NCI-H1694 (cell line): ENCODE results near the gene EFNB2.
A peak's percentile ranks its signal among the peaks of the same experiment; 100 is the strongest.

Source experiments
- DNase-seq: peaks from one replicate; lab custom pipeline; 2025; lab: John Stamatoyannopoulos, UW

EFNB2 gene

DNA sequence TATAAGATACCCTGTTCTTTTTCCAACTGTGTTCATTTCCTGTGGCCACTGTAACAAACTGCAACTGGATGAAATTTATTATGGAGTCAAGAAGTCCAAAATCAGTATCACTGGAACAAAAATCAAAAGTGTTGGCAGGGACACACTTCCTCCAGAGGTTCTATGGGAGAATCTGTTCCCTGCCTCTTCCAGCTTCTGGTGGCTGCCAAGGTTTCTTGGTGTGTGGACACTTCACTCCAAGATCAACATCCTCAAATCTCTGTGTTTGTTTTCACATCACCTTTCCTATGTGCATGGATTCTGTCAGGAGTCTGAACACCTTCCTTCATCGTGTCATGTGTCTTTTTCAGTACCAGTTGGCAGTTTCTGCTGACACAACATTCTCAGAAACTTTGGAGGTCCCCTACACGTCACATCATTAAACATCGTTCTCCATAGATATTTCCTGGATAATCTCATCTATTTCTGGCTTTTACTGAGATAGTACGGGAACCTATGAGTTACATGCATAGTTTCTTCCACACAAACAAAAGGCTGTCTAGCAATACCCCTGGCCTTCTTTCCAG is 15.2 kb upstream of the EFNB2 start:
- DNase-seq: no peak

DNA sequence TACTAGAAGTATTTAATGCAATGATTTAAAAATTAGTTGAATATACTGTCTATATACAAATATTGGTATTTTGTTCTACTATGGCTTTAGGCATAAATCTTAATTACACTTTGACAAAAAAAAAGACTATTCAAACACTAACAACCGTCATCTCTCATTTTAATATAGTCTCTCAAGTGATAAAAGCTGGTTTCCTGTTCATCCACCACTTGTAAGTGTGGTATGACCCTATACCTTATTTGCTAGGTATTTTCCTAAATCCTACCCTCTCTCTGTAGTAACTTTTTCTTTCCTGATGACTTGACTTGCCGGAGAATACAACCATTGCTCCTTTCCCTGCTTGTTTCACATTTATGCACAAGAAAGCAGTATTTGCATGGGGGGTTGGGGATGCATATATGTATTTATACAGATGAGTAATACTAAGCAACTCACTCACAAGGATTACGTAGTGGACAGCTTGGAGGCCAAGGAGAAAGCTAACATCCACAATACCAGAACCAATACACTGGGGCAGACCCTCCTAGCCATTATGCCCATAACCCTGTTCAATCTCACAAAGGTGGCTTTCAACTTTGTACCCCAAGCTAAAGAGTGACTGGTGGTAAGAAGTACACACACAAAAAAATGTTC is 12.7 kb upstream of the EFNB2 start:
- DNase-seq: no peak

DNA sequence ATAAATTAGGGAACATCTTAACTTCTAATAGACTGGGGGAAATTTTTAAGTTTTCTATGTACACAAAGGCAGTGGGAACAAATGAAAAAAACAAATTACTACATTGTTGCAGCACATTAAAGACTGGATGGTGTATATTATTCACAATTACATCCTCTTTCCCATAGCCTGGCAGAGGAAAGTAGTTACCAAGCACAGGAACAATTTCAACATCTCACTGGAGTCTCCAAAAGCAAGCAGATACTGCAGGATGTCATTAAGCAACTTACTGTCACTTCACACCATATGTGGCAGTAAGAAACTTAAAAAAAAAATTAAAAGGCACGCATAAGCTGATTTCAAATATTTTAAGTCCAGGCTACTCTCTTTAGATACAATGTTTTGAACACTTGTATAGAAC is 6.4 kb upstream of the EFNB2 start:
- DNase-seq: no peak

DNA sequence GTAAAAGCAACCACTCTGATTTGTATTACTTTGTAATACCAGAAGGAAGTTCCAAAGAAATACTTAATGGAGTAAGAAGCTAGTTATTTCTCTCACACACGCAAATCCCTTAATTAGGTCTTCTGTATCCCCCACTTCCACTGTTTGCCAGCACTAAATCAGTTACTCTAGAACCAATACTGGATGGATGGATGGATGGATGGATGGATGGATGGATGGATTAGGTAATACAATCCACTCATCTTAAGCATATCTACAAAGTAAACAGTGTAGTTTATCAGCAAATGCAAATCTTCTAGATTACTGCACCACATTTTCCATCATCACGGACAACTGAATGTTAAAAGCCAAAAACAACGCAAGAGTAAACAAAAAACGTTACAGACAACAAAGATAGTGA is 5.2 kb upstream of the EFNB2 start:
- DNase-seq: no peak

DNA sequence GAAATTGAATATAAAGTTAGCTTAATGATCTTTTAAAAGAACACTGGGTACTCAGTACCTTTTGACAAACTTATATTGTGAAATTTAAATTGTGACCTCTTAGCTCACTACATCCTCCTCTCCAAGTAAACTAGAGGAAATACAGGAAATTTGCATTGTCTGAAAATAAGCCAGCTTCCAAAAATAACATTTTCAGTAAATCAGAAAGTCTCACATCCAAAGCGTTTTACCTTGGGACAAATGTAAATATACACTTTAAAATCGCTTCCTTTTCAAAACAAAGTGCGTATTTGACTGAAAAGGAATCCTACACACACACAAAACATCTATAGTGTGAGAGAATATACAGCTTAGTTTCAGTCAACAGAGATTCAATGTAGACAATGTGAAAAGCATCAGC is 2.1 kb upstream of the EFNB2 start:
- DNase-seq: no peak

DNA sequence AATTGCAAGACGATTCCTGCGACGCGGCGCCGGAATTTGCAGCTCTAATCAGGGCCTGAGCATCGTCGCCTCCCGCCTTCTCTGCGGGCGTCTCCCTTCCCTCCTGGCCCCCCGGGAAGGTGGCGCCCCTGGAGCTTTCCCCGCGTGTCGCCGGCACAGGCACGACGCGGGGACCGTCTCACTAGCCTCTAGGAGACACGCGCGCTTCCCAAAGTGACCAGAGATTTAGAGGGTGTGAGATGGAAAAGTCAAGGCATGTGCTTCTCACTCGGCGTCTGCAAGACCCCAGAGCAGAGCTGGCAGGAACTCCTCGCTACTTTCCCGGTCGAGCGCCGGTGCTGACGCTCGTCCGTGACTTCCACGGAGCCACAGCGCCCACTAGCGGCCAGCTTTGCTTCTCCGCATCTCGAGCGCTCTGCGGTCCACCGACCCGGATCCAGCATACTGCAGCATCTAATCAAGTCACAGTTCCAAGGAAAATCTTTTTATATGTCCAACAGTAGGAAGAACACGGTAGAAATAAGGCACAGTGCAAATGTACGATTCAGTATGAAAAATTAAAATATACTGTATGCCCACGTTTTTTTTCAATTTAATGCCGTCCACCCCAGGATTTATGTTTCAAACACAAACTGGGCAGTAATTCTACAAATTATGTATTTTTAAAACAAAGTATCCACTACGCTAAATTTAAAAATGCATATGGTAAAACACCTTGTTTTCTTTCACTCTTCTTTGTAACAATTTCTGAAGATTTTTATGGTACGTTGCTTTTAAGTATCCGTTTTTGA is 977 bp upstream of the EFNB2 start:
- peak; percentile 89 for DNase-seq

DNA sequence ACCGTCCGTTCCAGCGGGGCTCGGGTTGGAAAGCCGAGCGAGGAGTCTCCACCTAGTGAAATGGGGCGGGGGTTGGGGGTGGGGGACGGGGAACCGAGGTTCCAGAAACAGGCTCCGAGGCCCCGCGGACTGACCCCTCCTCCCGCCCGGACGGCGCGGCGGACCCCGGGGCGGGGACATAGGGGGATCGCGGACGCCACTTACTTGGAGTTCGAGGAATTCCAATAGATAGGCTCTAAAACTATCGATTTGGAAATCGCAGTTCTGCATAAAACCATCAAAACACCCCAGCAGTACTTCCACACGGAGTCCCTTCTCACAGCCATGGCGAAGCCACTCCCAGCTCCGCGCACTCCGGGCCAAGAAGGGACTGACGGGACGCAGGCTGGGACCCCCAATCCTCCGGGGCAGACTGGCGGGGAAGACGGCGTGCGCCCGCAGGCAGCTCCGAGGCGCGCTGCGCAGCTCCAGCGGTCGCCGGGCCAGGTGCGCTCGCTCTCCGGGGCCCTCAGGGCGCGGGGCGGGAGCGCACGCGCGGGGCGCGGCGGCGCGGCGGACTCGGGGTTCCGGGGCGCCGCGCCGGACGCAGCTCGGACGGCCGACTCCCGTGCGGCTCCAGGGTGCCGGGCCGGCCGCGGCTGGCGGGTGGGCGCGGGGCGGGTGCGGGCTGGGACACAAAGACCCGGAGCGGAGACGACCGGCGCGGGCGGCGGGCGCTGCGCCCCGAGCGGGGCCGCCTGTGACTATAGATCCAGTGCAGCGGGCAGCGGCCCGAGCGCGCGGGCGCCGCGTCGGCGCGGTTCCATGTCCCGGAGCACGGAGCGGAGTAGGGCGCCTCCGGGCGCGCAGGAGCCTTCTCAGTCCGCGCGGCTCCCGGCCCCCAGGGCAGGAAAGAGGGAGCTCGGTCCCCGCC is 567 bp downstream of the EFNB2 start:
- no peak for DNase-seq

DNA sequence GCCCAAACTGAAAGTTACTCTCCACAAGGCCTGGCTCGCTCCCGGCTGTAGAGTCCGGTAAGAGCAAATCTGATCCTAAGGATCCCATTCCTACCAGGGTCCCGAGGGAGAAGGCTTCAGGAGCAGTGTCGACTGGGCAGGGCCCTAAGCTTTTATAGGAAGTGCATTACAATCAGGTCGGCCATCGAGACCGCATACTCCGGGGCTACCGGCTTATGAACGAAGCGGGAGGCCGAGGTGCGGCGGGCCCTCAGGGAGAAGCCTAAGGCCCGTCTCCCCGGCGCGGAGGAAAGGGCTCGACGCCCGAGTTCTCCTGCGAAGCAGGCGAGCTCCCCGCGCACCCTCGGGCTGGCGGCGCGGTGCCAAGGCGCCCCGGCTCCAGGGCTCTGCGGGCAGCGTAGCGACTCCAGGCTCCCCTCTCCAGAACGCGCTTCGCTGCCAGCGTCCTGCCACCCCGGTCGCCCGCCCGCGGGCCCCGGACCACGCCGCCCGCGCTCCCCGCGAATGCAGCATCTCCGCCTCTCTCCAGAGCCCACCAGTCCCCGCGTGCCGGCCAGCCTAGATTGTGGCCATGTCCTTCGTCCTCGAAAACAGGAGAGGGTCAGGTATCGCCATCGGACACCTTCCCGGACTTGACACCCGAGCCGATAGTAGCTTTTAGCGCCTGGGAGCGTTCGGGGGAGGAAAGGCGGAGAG is 1.4 kb downstream of the EFNB2 start:
- peak; percentile 28 for DNase-seq

DNA sequence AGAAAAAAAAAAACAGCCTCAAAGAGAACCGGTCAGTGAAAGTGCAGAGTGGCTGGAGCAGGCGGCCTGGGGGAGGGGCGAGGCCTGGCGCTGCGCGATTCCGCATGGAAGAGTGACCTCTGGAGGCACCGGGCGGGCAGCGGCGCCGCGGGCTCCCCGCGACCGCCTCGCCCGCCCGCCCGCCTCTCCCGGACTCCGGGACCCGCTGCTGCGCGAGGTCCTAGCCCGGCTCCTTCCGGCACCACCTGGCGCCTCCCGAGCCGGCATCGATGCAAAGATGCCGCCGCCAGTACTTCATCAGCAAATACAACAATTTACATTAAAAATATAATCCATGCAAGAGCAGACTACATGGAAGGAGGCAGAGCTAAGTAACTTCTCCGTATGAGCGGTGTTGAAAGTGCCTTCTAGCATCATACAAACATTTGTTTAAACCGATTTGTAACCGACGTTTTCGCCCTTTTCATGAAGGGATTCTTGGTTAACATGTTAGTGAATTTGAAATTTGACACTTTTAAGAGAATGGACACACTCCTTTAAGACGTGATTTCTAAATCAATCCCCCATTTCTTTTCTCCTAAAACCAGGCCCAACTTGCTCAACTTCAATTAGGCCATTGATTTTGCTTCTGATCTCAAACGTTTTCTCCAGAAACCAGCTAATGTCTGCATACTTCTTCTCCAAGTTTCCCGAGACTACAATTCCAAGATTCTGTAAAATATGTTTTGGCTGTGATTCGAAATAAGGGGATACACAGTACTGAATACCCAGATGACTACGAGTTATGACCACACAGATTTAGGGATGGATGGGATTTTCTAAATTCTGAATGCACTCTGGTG is 2.1 kb downstream of the EFNB2 start:
- peak; percentile 30 for DNase-seq

DNA sequence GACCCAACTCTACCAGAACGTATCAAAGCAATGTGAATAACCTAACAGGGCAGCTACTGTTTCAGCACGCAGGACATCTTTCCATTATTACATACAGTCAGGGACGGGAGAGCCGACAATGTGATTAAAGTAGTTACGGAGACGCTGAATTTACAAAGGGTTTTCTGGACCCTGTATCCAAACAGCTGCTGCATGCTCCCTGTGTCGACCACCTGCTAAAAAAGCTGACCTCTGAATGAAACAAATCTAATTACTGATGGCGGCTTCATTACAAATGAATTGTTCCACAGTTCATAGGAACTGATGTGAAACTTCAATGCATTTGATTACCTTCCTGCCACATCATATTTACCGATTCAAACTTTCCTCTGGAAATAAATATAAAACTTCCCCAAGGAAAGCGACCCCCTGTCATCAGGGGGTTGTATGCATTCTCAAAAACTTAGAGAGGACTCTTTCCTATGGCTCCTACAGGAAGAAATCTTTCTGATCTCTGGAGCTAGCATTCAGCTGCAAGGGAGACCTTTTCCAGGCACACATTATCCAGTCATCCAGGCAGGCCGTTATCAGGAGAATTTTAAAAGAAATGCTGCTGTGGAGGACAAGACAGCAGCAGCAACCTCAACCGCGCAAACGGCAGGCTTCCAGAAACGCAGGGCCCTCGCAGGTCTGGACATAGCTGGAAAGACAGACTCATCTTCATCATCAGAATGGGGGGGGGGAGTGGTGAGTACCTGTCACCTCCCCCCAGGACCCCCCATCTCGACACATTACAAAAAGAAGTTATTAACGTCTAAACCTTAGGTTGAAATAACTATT is 3.1 kb downstream of the EFNB2 start:
- DNase-seq: no peak

DNA sequence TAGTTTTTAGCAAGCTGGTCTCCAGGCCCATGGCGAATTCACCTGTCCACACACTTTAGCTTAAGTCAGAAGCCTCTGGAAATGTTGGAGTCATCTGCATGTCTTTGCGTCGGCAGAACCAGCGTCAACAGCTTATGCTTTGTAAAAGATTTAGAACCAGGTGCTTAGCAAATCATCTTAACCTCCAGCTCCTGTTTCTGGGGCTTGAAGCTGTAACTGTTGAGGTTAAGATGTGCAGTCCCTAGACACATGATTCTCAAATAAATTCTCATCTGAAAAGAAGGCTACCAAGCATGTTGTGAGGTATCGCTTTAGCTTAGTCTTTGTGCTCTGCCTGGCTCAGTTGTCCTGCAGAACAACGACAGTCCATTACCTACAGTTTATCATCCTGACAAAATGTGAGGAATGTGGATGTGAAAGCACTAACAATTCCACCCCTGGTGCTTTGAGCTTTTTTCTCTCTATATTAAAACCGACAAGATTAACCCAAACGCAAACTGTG is 4.4 kb downstream of the EFNB2 start:
- no peak for DNase-seq

DNA sequence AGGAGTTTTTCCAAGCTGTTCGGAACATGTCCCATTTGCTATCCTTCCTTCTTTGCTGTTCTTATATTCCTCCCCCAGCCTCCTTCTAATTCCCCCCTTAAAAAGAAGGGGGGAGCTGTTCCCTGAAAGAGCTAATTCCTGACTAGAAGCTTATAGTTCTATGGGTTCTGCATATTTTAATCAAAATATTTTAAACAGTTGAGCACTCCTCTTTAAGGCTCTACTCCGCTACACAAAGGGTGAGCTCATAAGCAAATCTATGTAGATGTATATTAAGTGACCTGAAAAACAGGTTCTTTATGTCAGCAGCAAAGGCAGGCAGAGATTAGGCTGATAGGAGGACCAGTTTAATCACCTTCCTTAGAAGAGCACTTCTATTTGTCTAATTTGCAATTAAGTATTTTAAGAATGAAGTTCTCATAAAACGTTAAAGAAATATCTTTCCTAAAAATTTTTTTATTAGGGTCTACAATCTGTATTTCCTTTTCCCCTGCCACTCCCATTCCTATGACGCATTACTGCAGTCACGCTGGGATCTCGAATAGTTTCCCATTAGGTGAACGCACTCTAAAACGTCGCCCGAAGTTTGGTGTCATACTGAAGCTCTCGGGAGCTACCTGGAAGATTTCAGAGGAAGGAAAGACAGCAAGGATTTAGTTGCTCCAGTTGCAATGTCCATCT is 5.2 kb downstream of the EFNB2 start:
- no peak for DNase-seq

DNA sequence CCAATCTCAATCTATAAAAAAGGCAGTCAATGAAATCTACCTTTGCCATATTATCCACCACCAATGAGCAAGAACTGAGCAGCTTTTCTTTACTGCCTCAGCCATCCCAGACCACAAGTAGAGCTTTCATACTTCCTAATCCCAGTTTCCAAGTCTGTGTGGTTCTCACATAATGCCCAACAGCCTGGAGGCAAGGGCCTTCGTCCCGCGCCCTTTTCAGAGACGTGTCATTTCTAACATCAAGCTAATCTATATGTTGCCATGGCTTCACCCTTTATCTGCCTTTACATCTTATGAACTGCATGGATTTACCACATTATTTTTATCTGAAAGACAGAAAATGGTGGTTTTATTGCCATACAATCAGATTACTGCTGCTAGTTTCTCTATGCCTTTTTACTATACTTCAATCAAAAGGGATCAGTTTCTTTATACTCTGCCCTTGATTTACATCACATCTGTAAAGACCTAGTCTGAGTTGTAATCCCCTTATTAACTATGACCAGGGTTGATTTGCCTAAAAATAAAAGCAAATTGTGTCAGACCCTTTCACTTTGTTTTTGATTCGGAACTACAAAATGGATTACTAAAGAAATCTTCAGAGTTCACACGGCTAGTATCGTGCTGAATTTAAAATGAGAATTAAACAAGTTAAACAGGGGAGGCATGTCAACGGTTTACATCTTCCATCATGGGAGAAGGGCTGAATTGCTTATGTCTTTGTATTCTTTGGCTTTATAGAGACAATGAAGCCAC is 5.9 kb downstream of the EFNB2 start:
- DNase-seq: no peak

DNA sequence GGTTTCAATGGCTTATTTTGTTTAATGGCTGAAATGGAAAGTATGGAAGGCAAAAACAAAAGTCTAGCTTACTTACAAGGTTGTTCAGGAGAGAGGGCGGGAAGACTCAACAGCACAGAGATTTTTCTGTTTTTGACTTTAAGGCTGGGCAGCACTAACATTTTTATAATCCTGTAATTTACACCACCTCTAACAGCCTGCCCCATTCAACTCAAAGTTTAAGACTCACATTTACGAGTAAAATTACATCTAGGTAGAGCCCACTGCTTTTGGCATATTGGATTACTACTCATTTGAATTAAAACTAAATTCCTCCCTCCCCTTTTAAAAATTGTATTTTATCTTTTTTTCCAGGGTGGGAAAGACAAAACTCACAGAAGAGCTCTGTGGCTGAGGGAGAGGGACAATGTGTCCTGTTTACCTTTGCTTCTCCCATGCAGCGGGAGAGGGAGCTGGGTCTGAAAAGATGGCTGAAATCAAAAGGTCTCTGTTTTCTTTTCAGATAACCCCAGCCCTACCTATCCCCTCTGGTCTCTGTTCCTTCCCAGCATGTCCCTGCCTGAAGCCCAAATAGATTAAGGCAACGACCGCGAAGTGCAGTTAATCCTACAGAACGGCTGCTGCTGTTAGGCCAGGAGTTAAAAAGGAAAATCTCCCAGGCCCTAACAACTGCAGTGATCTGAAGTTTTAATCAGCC is 6.6 kb downstream of the EFNB2 start:
- DNase-seq: no peak

DNA sequence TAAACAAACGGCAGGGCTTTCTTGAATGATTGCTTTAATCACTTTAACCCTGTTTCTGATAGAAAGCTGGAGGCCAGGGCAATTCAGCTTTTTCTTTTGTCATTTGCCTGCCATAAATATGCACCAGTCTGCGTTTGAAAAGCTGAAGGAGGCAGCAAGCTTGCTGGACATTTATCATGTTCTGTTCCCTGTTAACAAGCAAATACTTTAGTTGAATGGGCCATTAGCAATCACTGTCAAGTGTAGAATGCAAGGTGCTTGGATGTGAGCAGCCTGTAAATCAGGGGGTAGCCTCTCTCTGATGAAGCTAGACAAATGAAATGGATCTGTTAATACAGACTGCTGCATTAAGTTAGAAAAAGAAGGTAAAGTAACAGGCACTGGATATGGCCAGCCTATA is 7.6 kb downstream of the EFNB2 start:
- no peak for DNase-seq

DNA sequence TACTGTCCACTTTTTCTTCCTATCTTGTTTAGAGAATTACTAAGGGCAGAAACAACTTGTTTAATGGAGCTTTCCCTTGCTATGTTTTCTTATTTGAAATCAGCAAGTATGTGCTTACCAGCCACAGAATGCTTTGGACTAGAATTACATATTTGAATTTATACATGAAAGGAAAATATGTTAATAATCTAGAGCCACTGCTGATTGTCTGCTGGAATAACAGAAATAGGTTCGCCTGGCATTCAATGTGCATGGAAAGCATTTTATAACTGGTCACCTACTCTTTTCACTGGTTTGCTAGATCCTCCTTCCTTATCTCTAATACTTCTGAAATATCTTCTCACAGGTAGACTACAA is 8.0 kb downstream of the EFNB2 start:
- no peak for DNase-seq

DNA sequence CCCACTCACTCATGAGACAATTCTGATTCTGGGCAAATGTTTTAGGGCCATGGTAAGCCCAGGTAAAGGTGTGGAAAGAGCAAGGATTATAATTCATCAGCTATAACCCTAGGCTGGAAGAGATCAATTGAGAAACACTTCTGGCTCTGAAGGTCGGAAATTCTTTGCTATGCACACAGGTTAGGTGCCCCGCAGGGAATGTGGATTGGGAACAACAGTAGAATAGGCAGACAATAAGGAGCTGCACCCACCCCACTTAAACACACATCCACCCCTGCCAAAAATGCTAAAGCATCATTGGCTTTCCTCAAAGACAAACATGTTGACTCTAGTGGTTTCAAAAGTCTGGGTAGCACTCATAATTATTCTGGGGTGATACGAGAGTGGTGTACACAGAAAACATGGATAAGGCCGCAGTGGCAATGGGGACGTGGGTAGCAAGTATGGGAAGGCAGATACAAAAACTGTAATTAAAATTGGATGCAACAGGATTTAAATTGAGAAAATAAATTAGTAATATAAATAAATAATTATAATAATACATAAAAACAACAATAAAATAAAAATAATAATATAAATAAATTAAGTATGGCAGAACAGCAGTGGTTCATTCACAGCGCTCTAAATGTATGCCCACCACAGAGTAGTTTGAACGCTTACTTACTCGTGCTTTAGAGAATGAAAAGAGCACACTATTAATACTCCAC is 8.6 kb downstream of the EFNB2 start:
- DNase-seq: no peak
